GM12892 (cell line): ENCODE measurements around the gene SMIM24. TPM values are rescaled to one million over a fixed set of nuclear protein-coding genes. Genes with fewer than 3 reads are reported as not detected.
"Not testable (repeated sequence)": the region's sequence is repeated elsewhere in the genome, so short reads cannot be mapped to it uniquely, and the experiment has no call there.

Experiments used
- DNase-seq: peaks from one replicate; pipeline ENCODE4 v3.0.0; 2011; ENCODE audit not compliant: insufficient read length
- FAIRE-seq: peaks from 2 replicates; lab custom pipeline; 2011; peaks lifted over from hg19 to GRCh38; lab: Jason Lieb, UNC
- POLR2A ChIP-seq: IDR thresholded peaks from 2 replicates; pipeline ENCODE4 v1.6.1; 2011; ENCODE audit warnings: low read depth, low read length, control low read depth
- POLR2AphosphoS5 ChIP-seq: IDR thresholded peaks from 2 replicates; pipeline ENCODE4 v1.6.1; 2011; ENCODE audit warnings: low read depth, low read length, control low read depth
- TAF1 ChIP-seq: IDR thresholded peaks from 2 replicates; pipeline ENCODE4 v1.6.1; 2011; ENCODE audit warnings: low read depth, mild to moderate bottlenecking, control low read depth, low read length, borderline replicate concordance
- polyA plus RNA-seq: library from polyadenylated mRNA; unstranded; fragments of >200 nt; gene quantifications from one replicate; pipeline ENCODE4 v1.2.1, GENCODE V29; 2012; ENCODE audit warnings: missing spikeins, inconsistent platforms; ENCODE audit not compliant: missing spikeins

Gene SMIM24
- 1.1 TPM for polyA plus RNA-seq

- DNase-seq (no peak), FAIRE-seq (no peak)
- TF ChIP-seq POLR2AphosphoS5: no peak
- TF ChIP-seq TAF1: no peak
These were observed at the start of gene SMIM24 for GRCh38 chr19:3480383-3481091. SMIM24 (minus strand) TSS chr19:3480525; CDS start chr19:3480463, 62 bp downstream.

GRCh38 chr19:3529299-3529698, 49.0 kb upstream of the SMIM24 start:
- not testable (repeated sequence) for FAIRE-seq, DNase-seq

GRCh38 chr19:3528539-3529211, 48.4 kb upstream of the SMIM24 start:
- no peak for TF ChIP-seq POLR2AphosphoS5
- TF ChIP-seq TAF1: no peak
- TF ChIP-seq POLR2A: no peak
- no peak for FAIRE-seq
- no peak for DNase-seq

- no peak for FAIRE-seq
- no peak for TF ChIP-seq TAF1
- no peak for TF ChIP-seq POLR2A
- TF ChIP-seq POLR2AphosphoS5: no peak
- no peak for DNase-seq
These were observed 47.8 kb upstream of the SMIM24 start for GRCh38 chr19:3528080-3528479.

GRCh38 chr19:3527238-3527910, 47.0 kb upstream of the SMIM24 start:
- DNase-seq (no peak), FAIRE-seq (no peak)
- TF ChIP-seq POLR2AphosphoS5 (no peak), POLR2A (no peak), TAF1 (no peak)

- TF ChIP-seq TAF1 (no peak), POLR2A (no peak), POLR2AphosphoS5 (no peak)
- DNase-seq (no peak), FAIRE-seq (no peak)
These were observed 46.3 kb upstream of the SMIM24 start for GRCh38 chr19:3526507-3527237.

GRCh38 chr19:3524904-3525451, 44.7 kb upstream of the SMIM24 start:
- no peak for TF ChIP-seq POLR2A
- TF ChIP-seq TAF1: no peak
- TF ChIP-seq POLR2AphosphoS5: no peak
- FAIRE-seq (no peak), DNase-seq (no peak)

- no peak for DNase-seq
- no peak for FAIRE-seq
- no peak for TF ChIP-seq POLR2A
- TF ChIP-seq TAF1: no peak
- no peak for TF ChIP-seq POLR2AphosphoS5
These were observed 43.9 kb upstream of the SMIM24 start for GRCh38 chr19:3524078-3524842.

- no peak for TF ChIP-seq POLR2AphosphoS5
- no peak for TF ChIP-seq TAF1
- no peak for TF ChIP-seq POLR2A
- no peak for DNase-seq
- no peak for FAIRE-seq
These were observed 43.2 kb upstream of the SMIM24 start for GRCh38 chr19:3523361-3524077.

GRCh38 chr19:3522421-3523360, 42.4 kb upstream of the SMIM24 start:
- no peak for FAIRE-seq
- TF ChIP-seq TAF1 (no peak), POLR2A (no peak), POLR2AphosphoS5 (no peak)
- DNase-seq: no peak
